HepG2 (cell line): ENCODE results near the gene MAGEC1. TPM values are rescaled to one million over a fixed set of nuclear protein-coding genes. Genes with fewer than 3 reads are reported as not detected.

Experiments used
- ATAC-seq: fragments of 200-7000 bp; cut with Tn5 transposase; 3 replicates; pipeline ENCODE4 v1.9.1; 2020; ENCODE audit warnings: mild to moderate bottlenecking, moderate library complexity
- BruUV-seq: library from RNA; stranded (reverse); fragments of 400-500 nt; replicated peaks from 2 replicates; lab custom pipeline; 2021; lab: Mats Ljungman, UMichigan
- CTCF ChIA-PET: fragments of 300-600 bp; formaldehyde crosslinking; extraction: SDS; loops from one replicate; lab custom pipeline; 2021; ENCODE audit warnings: low total read pairs, inconsistent platforms, low intra/inter-chr PET ratio; lab: Yijun Ruan, JAX
- POLR2A ChIA-PET: fragments of 350-600 bp; sonication (Branson Sonifier 250); formaldehyde crosslinking; loops from one replicate; lab custom pipeline; 2020; ENCODE audit warnings: antibody characterized with exemption, inconsistent platforms; lab: Yijun Ruan, JAX
- DNase-seq: peaks from one replicate; pipeline ENCODE4 v3.0.0-alpha.2; 2015; ENCODE audit warnings: low spot score
- FAIRE-seq: peaks from 3 replicates; lab custom pipeline; 2011; peaks lifted over from hg19 to GRCh38; lab: Jason Lieb, UNC
- H2AFZ ChIP-seq: one replicate; pipeline ENCODE4 v1.6.1; 2011; ENCODE audit warnings: low read length, inconsistent platforms
- H3K27ac ChIP-seq: fragments of 300-600 bp; 3 replicates; pipeline ENCODE4 v1.8.0; 2011; ENCODE audit warnings: mixed run types, mild to moderate bottlenecking, mixed read lengths, low read length, inconsistent platforms; ENCODE audit not compliant: insufficient read depth; ENCODE audit errors: extremely low read length
- H3K27me3 ChIP-seq, 2 experiments: fragments of 200-600 bp in 1 of 2; 2 replicates in 1 of 2; 3 replicates in 1 of 2; pipeline versions ENCODE4 v1.6.0 to v1.8.0; 2011; ENCODE audit warnings: low read length in 2 of 2, mild to moderate bottlenecking in 2 of 2, moderate library complexity in 2 of 2, inconsistent platforms in 1 of 2; ENCODE audit not compliant: insufficient read depth in 2 of 2, control insufficient read depth in 1 of 2
- H3K36me3 ChIP-seq, 2 experiments: fragments of 200-600 bp in 1 of 2; replicated peaks in 1 of 2; 2 replicates in 1 of 2; 3 replicates in 1 of 2; pipeline versions ENCODE4 v1.5.1 to v1.8.0; 2011; ENCODE audit warnings: low read length in 2 of 2, inconsistent platforms in 1 of 2; ENCODE audit not compliant: insufficient read depth in 2 of 2, control insufficient read depth in 1 of 2
- H3K4me1 ChIP-seq: 2 replicates; pipeline ENCODE4 v1.5.1; 2012; ENCODE audit warnings: low read length, inconsistent platforms; ENCODE audit not compliant: insufficient read depth
- H3K4me2 ChIP-seq: 2 replicates; pipeline ENCODE4 v1.6.0; 2011; ENCODE audit warnings: low read depth, low read length, inconsistent platforms
- H3K4me3 ChIP-seq, 3 experiments: fragments of 200-600 bp in 1 of 3; sonication (generic), shearing (Covaris generic) in 1 of 3; replicated peaks in 1 of 3; 2 replicates each; pipeline ENCODE4 v1.5.1; 2011 to 2016; ENCODE audit warnings: low read length in 3 of 3, inconsistent platforms in 2 of 3, low read depth in 2 of 3, mild to moderate bottlenecking in 2 of 3, control low read depth in 1 of 3, mixed read lengths in 1 of 3; ENCODE audit not compliant: insufficient read depth in 1 of 3
- H3K79me2 ChIP-seq: one replicate; pipeline ENCODE4 v1.6.1; 2011; ENCODE audit warnings: low read length, inconsistent platforms; ENCODE audit not compliant: insufficient read depth
- H3K9ac ChIP-seq: 2 replicates; pipeline ENCODE4 v1.6.0; 2011; ENCODE audit warnings: mild to moderate bottlenecking, low read depth, low read length, inconsistent platforms; ENCODE audit not compliant: insufficient read depth
- H3K9me3 ChIP-seq: 2 replicates; pipeline ENCODE4 v1.5.1; 2012; ENCODE audit warnings: mild to moderate bottlenecking, low read length
- H4K20me1 ChIP-seq: 2 replicates; pipeline ENCODE4 v1.6.0; 2011; ENCODE audit warnings: inconsistent platforms, mild to moderate bottlenecking, low read length, moderate library complexity; ENCODE audit not compliant: insufficient read depth
- RBM39 ChIP-seq: fragments of 200-400 bp; formaldehyde crosslinking; IDR thresholded peaks from one replicate; pipeline ENCODE4 v1.6.1; 2018; ENCODE audit warnings: antibody characterized with exemption, mild to moderate bottlenecking, low read depth, low read length; ENCODE audit not compliant: poor library complexity, severe bottlenecking
- WGBS: methylation state at CpG from one replicate; pipeline ENCODE4 v1.1.6; 2017; ENCODE audit warnings: low lambda C conversion rate; 5-methylcytosine and 5-hydroxymethylcytosine counted together
- in situ Hi-C: cut with HindIII; loops from 2 replicates; pipeline ENCODE4 v1.10.0; 2017; ENCODE audit warnings: low pct_unique_long_range_greater_than_20kb; ENCODE audit not compliant: extremely low pct_ligation_motif_present
- intact Hi-C: fragments of 100-400 bp; cut with micrococcal nuclease; formaldehyde crosslinking; loops from one replicate; pipeline ENCODE4 v1.10.0; 2022; ENCODE audit not compliant: unreplicated experiment
- polyA plus RNA-seq, 8 experiments: library from polyadenylated mRNA; depleted of rRNA in 3 of 8; stranded (reverse) in 7 of 8; unstranded in 1 of 8; fragments of >200 nt; fragmentation: Illumina TruSeq in 4 of 8; extraction: Trizol in 4 of 8; gene quantifications; 2 replicates each; pipeline versions ENCODE4 v1.2.1 to v1.2.3, GENCODE V29; 2011 to 2016; ENCODE audit warnings: low read depth in 4 of 8, missing spikeins in 1 of 8, mixed read lengths in 1 of 8; ENCODE audit not compliant: insufficient read depth in 1 of 8
- total RNA-seq, 5 experiments: library from RNA; depleted of rRNA; stranded (reverse); fragments of >200 nt; fragmentation: Illumina TruSeq; extraction: Trizol; gene quantifications; 2 replicates each; pipeline ENCODE4 v1.2.3, GENCODE V29; 2016; ENCODE audit warnings: low read depth in 1 of 5

MAGEC1 gene
- total and polyA plus RNA-seq, 2 of the 13 experiments (the other 11 are each of a cell fraction or from before 2014, with no cell fraction given): not detected

- no peak overlapping the region for H3K9ac ChIP-seq
- H3K27ac ChIP-seq: no peak overlapping the region
- FAIRE-seq (no peak), DNase-seq (no peak), ATAC-seq (no peak)
- no peak overlapping the region for H3K4me3 ChIP-seq
- CTCF ChIA-PET: no interaction called here
- H3K36me3 ChIP-seq: no peaks in the 10 kb centered on the region
- H3K4me2 ChIP-seq: no peak overlapping the region
- no peak overlapping the region for H2AFZ ChIP-seq
- no TSS peak for BruUV-seq
- TF ChIP-seq RBM39: no peak
- TF ChIP-seq, all 625 proteins: peak for 0
- no peaks in the 10 kb centered on the region for H3K4me1 ChIP-seq
- intact Hi-C loops: no loop called here
- in situ Hi-C loops: no loop called here
- no peaks in the 10 kb centered on the region for H3K79me2 ChIP-seq
- no peaks in the 10 kb centered on the region for H3K27me3 ChIP-seq
- no peaks in the 10 kb centered on the region for H4K20me1 ChIP-seq
- H3K9me3 ChIP-seq: peaks cover 44% of the 10 kb centered on the region
- WGBS: 5% methylated on average over 2 of the region's 2 CpGs
- POLR2A ChIA-PET: no interaction called here
These were observed 55.0 kb downstream of the MAGEC1 start for GRCh38 chrX:141958675-141959074.

Other genes with a start within 250 kb of the MAGEC1 start
- not detected in 2 replicates for gene SPANXD, start 205.2 kb upstream of the MAGEC1 start, total RNA-seq (2016; rRNA removed; fragmentation: Illumina TruSeq; extraction: Trizol)
- not detected in 2 replicates for gene SPANXD, start 205.2 kb upstream of the MAGEC1 start, polyA plus RNA-seq (2011; rRNA removed)
- not detected in 2 replicates for gene MAGEC3, start 65.6 kb upstream of the MAGEC1 start, total RNA-seq (2016; rRNA removed; fragmentation: Illumina TruSeq; extraction: Trizol)
- not detected in 2 replicates for gene MAGEC3, start 65.6 kb upstream of the MAGEC1 start, polyA plus RNA-seq (2011; rRNA removed)